ENCODE results near the gene CRACR2B. TPM values are rescaled to one million over a fixed set of nuclear protein-coding genes. Genes with fewer than 3 reads are reported as not detected.

Gene CRACR2B
- total and polyA plus RNA-seq, 11 donors, result 8.8 to 43.5 (median 17.7) TPM

- no peak for TF ChIP-seq POLR2A (IDR thresholded peaks at IDR 0.05)
- no peak for TF ChIP-seq CTCF (IDR thresholded peaks at IDR 0.05)
- Histone ChIP-seq H3K27ac (no peak overlapping the region), H3K4me3 (no peak overlapping the region), H3K4me1 (peaks cover 4 to 51% (median 18%) of the 10 kb centered on the region in 12 donors), H3K9me3 (no peaks in the 10 kb centered on the region), H3K27me3 (no peaks in the 10 kb centered on the region), H3K36me3 (peaks cover 0 to 16% (median 9%) of the 10 kb centered on the region in 9 donors)
- intact Hi-C loops (cut with DNase I), result loop anchor here in 1 of 10 donors (10.0 kb wide), 1 partner anchor 47 kb away; no protein-coding TSS in a partner anchor
- ATAC-seq, result no peak
- 82 to 87% (median 85%) methylated on average over 26 to 27 of the region's 27 CpGs for whole genome bisulfite sequencing, 4 donors
- no peak for DNase-seq
Measured at GRCh38 chr11:858053-858761, 30.5 kb downstream of the CRACR2B start.

GRCh38 chr11:858762-859339 is 31.1 kb downstream of the CRACR2B start:
- Histone ChIP-seq H3K36me3 (peaks cover 0 to 21% (median 12%) of the 10 kb centered on the region in 9 donors), H3K4me1 (peaks cover 4 to 48% (median 18%) of the 10 kb centered on the region in 12 donors), H3K27ac (no peak overlapping the region), H3K4me3 (no peak overlapping the region), H3K9me3 (no peaks in the 10 kb centered on the region), H3K27me3 (no peaks in the 10 kb centered on the region)
- intact Hi-C loops (cut with DNase I), result loop anchor here in 1 of 10 donors (10.0 kb wide), 1 partner anchor 46 kb away; no protein-coding TSS in a partner anchor
- ATAC-seq (no peak), DNase-seq (no peak)
- TF ChIP-seq CTCF (IDR thresholded peaks at IDR 0.05) (no peak), POLR2A (IDR thresholded peaks at IDR 0.05) (no peak)
- WGBS, 4 donors, result 88 to 94% (median 90%) methylated on average over 36 to 37 of the region's 37 CpGs

GRCh38 chr11:859394-860131 is 31.8 kb downstream of the CRACR2B start:
- TF ChIP-seq POLR2A (IDR thresholded peaks at IDR 0.05) (no peak), CTCF (IDR thresholded peaks at IDR 0.05) (no peak)
- intact Hi-C loops (cut with DNase I), result loop anchor here in 1 of 10 donors (10.0 kb wide), 1 partner anchor 45 kb away; no protein-coding TSS in a partner anchor
- ATAC-seq, result peak; percentile 60 to 82 (median 76)
- Histone ChIP-seq H3K27me3 (no peaks in the 10 kb centered on the region), H3K36me3 (peaks cover 0 to 27% (median 18%) of the 10 kb centered on the region in 9 donors), H3K4me1 (peaks cover 4 to 48% (median 18%) of the 10 kb centered on the region in 12 donors), H3K9me3 (no peaks in the 10 kb centered on the region), H3K27ac (peak overlapping the region in 8 of 12 donors; percentile 0 to 79 (median 58)), H3K4me3 (peak overlapping the region in 6 of 12 donors; percentile 2 to 39 (median 16))
- 49 to 63% (median 54%) methylated on average over 22 to 31 of the region's 31 CpGs for WGBS, 4 donors
- peak; percentile 75 to 91 (median 85) for DNase-seq

All from heart left ventricle (tissue), 16 donors.